COLO668 (cell line): Measurements from ENCODE around the gene PCIF1.
"Not testable (repeated sequence)": the region's sequence is repeated elsewhere in the genome, so short reads cannot be mapped to it uniquely, and the experiment has no call there.

ENCODE experiments used
- DNase-seq: peaks from one replicate; lab custom pipeline; 2025; ENCODE audit not compliant: unreplicated experiment; lab: John Stamatoyannopoulos, UW

PCIF1 gene

GRCh38 chr20:45965169-45966002 lies 30.9 kb downstream of the PCIF1 start:
- DNase-seq, result no peak

GRCh38 chr20:45967551-45968080 lies 33.1 kb downstream of the PCIF1 start:
- DNase-seq, result no peak

- DNase-seq, result no peak
Measured at GRCh38 chr20:45968081-45968671, 33.7 kb downstream of the PCIF1 start.

- DNase-seq, result no peak
Measured at GRCh38 chr20:45968801-45969711, 34.6 kb downstream of the PCIF1 start.

- peak; percentile 49 for DNase-seq
Measured at GRCh38 chr20:45969712-45970634, 35.5 kb downstream of the PCIF1 start.

- peak; percentile 56 for DNase-seq
Measured at GRCh38 chr20:45970646-45971424, 36.4 kb downstream of the PCIF1 start.

GRCh38 chr20:45971425-45971674 lies 36.9 kb downstream of the PCIF1 start:
- no peak for DNase-seq

- peak; percentile 98 for DNase-seq
Measured at GRCh38 chr20:45971675-45972499, 37.4 kb downstream of the PCIF1 start, which contains the start of gene ZNF335. ZNF335 (minus strand) TSS chr20:45972203; CDS start chr20:45971410, 793 bp downstream.

- no peak for DNase-seq
Measured at GRCh38 chr20:45972500-45973183, 38.2 kb downstream of the PCIF1 start.

GRCh38 chr20:45974896-45975565 lies 40.5 kb downstream of the PCIF1 start:
- DNase-seq, result no peak

- DNase-seq, result no peak
Measured at GRCh38 chr20:45975686-45976085, 41.2 kb downstream of the PCIF1 start.

GRCh38 chr20:45976086-45976485 lies 41.6 kb downstream of the PCIF1 start:
- no peak for DNase-seq

GRCh38 chr20:45981261-45981660 lies 46.8 kb downstream of the PCIF1 start:
- no peak for DNase-seq

GRCh38 chr20:45983279-45983743 lies 48.8 kb downstream of the PCIF1 start:
- no peak for DNase-seq

- DNase-seq, result no peak
Measured at GRCh38 chr20:45985573-45985972, 51.1 kb downstream of the PCIF1 start.

- peak; percentile 76 for DNase-seq
Measured at GRCh38 chr20:45987108-45987780, 52.8 kb downstream of the PCIF1 start.

GRCh38 chr20:45988830-45989229 lies 54.3 kb downstream of the PCIF1 start:
- DNase-seq, result not testable (repeated sequence)
